Effector memory CD4-positive, alpha-beta T cell (primary cell): ENCODE measurements around the gene MOK.
"Not testable (repeated sequence)": the region's sequence is repeated elsewhere in the genome, so short reads cannot be mapped to it uniquely, and the experiment has no call there.

Experiments used
- DNase-seq, 3 donors: peaks; one replicate each; pipeline ENCODE4 v3.0.0-alpha.2; 2020
- H3K27ac ChIP-seq: 2 replicates; pipeline ENCODE4 v1.7.0; 2013; ENCODE audit warnings: mild to moderate bottlenecking, low read length, moderate library complexity; ENCODE audit not compliant: insufficient read depth, poor library complexity, severe bottlenecking
- H3K27me3 ChIP-seq: replicated peaks from 2 replicates; pipeline ENCODE4 v1.7.0; 2013; ENCODE audit warnings: mild to moderate bottlenecking, low read length; ENCODE audit not compliant: insufficient read depth, control insufficient read depth, poor library complexity, severe bottlenecking
- H3K36me3 ChIP-seq: 2 replicates; pipeline ENCODE4 v1.7.0; 2013; ENCODE audit warnings: mild to moderate bottlenecking, low read length, moderate library complexity; ENCODE audit not compliant: control insufficient read depth, insufficient read depth
- H3K4me1 ChIP-seq: 2 replicates; pipeline ENCODE4 v1.7.0; 2013; ENCODE audit warnings: low read length, mild to moderate bottlenecking; ENCODE audit not compliant: control insufficient read depth, insufficient read depth, poor library complexity, severe bottlenecking
- H3K4me3 ChIP-seq: 2 replicates; pipeline ENCODE4 v1.7.0; 2013; ENCODE audit warnings: low read length, low read depth, mild to moderate bottlenecking; ENCODE audit not compliant: insufficient read depth, poor library complexity, severe bottlenecking
- H3K9me3 ChIP-seq: 2 replicates; pipeline ENCODE4 v1.7.0; 2013; ENCODE audit warnings: mild to moderate bottlenecking, low read length, moderate library complexity; ENCODE audit not compliant: control insufficient read depth

Gene MOK

DNA sequence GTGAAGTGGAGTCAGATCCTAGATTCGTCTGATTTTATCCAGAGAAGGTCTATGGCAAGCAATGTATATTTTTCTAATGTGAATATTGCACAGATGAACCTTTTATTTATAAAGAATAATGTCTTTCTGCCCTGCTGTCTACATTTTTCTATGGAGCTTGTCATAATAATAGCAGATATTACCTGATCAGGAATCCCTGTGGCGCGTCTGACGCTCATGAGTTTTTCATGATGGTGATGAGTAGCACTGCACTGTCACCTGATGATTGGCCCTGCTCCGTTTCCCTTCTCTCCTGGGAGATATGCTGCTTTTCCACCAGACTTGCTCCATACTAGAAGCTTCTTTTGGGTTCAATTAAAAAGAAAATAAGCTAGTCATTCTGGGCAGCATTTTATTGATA is 37.3 kb upstream of the MOK start:
- Histone ChIP-seq H3K4me3 (no peak overlapping the region), H3K36me3 (peaks cover 17% of the 10 kb centered on the region), H3K4me1 (no peaks in the 10 kb centered on the region), H3K27me3 (no peaks in the 10 kb centered on the region), H3K9me3 (no peaks in the 10 kb centered on the region), H3K27ac (no peak overlapping the region)
- no peak for DNase-seq

DNA sequence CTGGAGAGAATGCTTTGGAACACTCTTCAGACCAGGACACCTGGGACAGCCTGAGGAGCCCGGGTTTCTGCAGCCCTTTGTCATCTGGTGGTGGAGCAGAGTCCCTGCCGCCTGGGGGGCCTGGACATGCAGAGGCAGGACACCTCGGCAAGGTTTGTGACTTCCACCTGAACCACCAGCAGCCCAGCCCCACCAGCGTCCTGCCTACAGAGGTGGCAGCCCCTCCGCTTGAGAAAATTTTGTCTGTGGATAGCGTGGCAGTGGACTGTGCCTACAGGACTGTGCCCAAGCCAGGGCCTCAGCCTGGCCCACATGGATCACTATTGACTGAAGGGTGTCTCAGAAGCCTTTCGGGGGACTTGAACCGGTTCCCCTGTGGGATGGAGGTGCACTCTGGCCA is 36.6 kb upstream of the MOK start:
- peaks cover 17% of the 10 kb centered on the region for H3K36me3 ChIP-seq
- H3K27me3 ChIP-seq, result no peaks in the 10 kb centered on the region
- no peaks in the 10 kb centered on the region for H3K9me3 ChIP-seq
- no peak for DNase-seq
- H3K4me1 ChIP-seq, result no peaks in the 10 kb centered on the region
- H3K27ac ChIP-seq, result no peak overlapping the region
- no peak overlapping the region for H3K4me3 ChIP-seq

DNA sequence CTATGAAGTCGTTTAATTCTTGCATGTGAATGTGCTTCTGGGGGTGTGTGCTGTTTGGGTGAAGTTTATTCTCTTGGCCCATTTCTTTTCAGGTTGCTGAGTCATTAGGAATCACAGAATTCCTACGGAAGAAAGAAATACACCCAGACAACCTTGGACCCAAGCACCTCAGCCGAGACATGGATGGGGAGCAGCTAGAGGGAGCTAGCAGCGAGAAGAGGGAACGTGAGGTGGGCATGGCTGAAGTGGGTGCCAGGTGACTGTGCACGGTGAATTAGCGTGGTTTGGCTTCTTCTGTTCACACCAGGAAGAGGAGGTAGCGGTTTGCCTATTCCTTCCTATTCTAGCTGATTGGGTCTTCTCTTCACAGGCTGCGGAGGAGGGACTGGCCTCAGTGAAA is 33.8 kb upstream of the MOK start:
- Histone ChIP-seq H3K27ac (no peak overlapping the region), H3K36me3 (peaks cover 20% of the 10 kb centered on the region), H3K9me3 (no peaks in the 10 kb centered on the region), H3K4me3 (no peak overlapping the region), H3K27me3 (no peaks in the 10 kb centered on the region), H3K4me1 (no peaks in the 10 kb centered on the region)
- no peak for DNase-seq

DNA sequence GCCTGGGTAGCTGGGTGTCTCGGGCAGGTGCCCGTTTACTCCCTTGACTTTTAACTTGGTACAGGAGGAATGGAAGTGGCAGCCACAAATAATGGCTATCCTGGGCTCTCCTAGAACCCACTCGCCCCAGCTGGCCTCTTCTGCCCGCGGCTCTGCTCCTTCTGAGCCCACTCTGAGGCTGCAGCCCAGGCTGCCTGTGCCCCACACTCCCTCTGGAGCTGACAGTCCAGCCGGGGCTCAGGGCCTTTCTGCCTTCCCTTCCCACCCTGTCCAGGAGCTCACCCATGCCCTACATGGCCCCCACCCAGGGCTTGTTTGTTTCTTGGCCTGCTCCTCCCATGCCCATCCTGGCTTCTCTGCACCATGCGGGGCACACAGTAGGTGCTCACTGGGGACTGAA is 30.2 kb upstream of the MOK start:
- DNase-seq, result no peak
- Histone ChIP-seq H3K27me3 (no peaks in the 10 kb centered on the region), H3K27ac (no peak overlapping the region), H3K9me3 (no peaks in the 10 kb centered on the region), H3K36me3 (peaks cover 24% of the 10 kb centered on the region), H3K4me1 (no peaks in the 10 kb centered on the region), H3K4me3 (no peak overlapping the region)

GRCh38 chr14:102333795-102334705 is 29.1 kb upstream of the MOK start:
- Histone ChIP-seq H3K27ac (no peak overlapping the region), H3K4me3 (no peak overlapping the region), H3K9me3 (no peaks in the 10 kb centered on the region), H3K36me3 (peaks cover 24% of the 10 kb centered on the region), H3K27me3 (no peaks in the 10 kb centered on the region), H3K4me1 (no peaks in the 10 kb centered on the region)
- no peak for DNase-seq

DNA sequence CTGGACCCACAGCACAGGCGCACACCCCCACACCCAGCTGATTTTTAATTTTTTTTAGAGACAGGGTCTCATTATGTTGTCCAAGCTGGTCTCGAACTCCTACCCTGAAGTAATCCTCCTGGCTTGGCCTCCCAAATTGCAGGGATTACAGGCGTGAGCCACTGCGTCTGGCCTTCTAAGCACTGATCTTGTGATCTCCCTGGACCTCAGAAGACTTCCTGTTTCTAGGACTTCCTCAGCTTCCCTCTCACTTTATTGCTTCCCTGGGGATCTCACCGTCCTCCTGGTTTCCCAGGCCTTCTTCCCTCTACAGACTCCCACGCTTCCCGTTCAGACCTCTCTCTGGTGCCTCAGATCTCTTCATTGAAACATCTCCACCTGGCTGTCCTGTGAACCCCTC is 28.4 kb upstream of the MOK start:
- Histone ChIP-seq H3K4me1 (no peaks in the 10 kb centered on the region), H3K36me3 (peaks cover 19% of the 10 kb centered on the region), H3K4me3 (no peak overlapping the region), H3K27ac (no peak overlapping the region), H3K9me3 (no peaks in the 10 kb centered on the region), H3K27me3 (no peaks in the 10 kb centered on the region)
- no peak for DNase-seq

DNA sequence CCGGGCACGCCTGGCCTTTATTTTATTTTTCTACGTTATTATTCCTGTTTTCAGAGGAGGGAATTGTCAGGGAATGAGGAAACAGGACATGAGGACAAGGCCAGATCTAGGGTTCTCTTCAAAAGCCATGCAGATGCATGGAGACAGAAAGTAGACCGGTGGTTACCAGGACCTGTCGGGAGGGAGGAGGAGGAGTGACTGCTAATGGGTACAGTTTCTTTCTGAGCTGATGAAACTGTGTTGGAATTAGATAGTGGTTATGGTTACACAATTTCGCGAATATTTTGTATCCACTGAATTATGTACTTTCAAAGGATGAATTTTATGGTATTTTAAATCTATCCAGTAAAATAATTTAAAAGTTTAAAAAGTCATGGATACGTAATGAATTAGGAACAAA is 25.8 kb upstream of the MOK start:
- peaks cover 19% of the 10 kb centered on the region for H3K36me3 ChIP-seq
- no peak overlapping the region for H3K27ac ChIP-seq
- no peak overlapping the region for H3K4me3 ChIP-seq
- DNase-seq, result no peak
- H3K4me1 ChIP-seq, result no peaks in the 10 kb centered on the region
- no peaks in the 10 kb centered on the region for H3K9me3 ChIP-seq
- no peaks in the 10 kb centered on the region for H3K27me3 ChIP-seq

GRCh38 chr14:102329381-102329780 is 24.4 kb upstream of the MOK start:
- peaks cover 13% of the 10 kb centered on the region for H3K36me3 ChIP-seq
- H3K27me3 ChIP-seq, H3K4me3 ChIP-seq, H3K9me3 ChIP-seq, H3K4me1 ChIP-seq, DNase-seq, H3K27ac ChIP-seq: not testable (repeated sequence)

DNA sequence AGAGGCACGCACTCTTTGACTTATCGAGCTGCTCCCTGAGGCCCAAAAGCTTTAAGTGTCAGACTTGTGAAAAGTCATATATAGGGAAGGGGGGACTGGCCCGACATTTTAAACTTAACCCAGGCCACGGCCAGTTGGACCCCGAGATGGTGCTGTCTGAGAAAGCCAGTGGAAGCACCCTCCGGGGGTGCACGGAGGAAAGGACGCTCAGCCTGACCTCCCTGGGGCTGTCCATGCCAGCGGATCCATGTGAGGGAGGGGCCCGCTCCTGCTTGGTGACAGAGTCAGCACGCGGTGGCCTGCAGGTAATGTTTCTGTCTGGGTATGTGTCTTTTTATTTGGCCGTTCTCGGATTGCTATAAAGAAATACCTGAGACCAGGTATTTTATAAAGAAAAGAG is 21.6 kb upstream of the MOK start:
- Histone ChIP-seq H3K36me3 (no peaks in the 10 kb centered on the region), H3K27me3 (no peaks in the 10 kb centered on the region), H3K27ac (no peak overlapping the region), H3K4me3 (no peak overlapping the region), H3K9me3 (no peaks in the 10 kb centered on the region), H3K4me1 (no peaks in the 10 kb centered on the region)
- DNase-seq, result no peak

GRCh38 chr14:102325791-102326345 is 20.9 kb upstream of the MOK start:
- no peaks in the 10 kb centered on the region for H3K9me3 ChIP-seq
- H3K4me1 ChIP-seq, result peaks cover 1% of the 10 kb centered on the region
- no peaks in the 10 kb centered on the region for H3K27me3 ChIP-seq
- H3K27ac ChIP-seq, result no peak overlapping the region
- no peak overlapping the region for H3K4me3 ChIP-seq
- no peak for DNase-seq
- no peaks in the 10 kb centered on the region for H3K36me3 ChIP-seq
